DND-41 (cell line): ENCODE results near the gene CFAP90.

ENCODE experiments used
- ATAC-seq: fragments of 200-7000 bp; cut with Tn5 transposase; 3 replicates; pipeline ENCODE4 v1.9.1; 2021; ENCODE audit warnings: low read depth; ENCODE audit not compliant: insufficient read depth
- DNase-seq: peaks from one replicate; pipeline ENCODE4 v3.0.0-alpha.2; 2020
- H2AFZ ChIP-seq: 2 replicates; pipeline ENCODE4 v1.6.0; 2012; ENCODE audit warnings: low read depth, low read length
- H3K27ac ChIP-seq: 2 replicates; pipeline ENCODE4 v1.5.1; 2012; ENCODE audit warnings: low read length, inconsistent platforms
- H3K27me3 ChIP-seq: fragments of 200-600 bp; sonication (generic); 2 replicates; pipeline ENCODE4 v1.6.0; 2012; ENCODE audit warnings: low read length, mild to moderate bottlenecking, inconsistent platforms; ENCODE audit not compliant: insufficient read depth, poor library complexity
- H3K36me3 ChIP-seq: 2 replicates; pipeline ENCODE4 v1.5.1; 2012; ENCODE audit warnings: low read length, inconsistent platforms; ENCODE audit not compliant: insufficient read depth
- H3K4me1 ChIP-seq: 2 replicates; pipeline ENCODE4 v1.5.1; 2012; ENCODE audit warnings: mild to moderate bottlenecking, low read length; ENCODE audit not compliant: insufficient read depth
- H3K4me2 ChIP-seq: 2 replicates; pipeline ENCODE4 v1.6.0; 2012; ENCODE audit warnings: mild to moderate bottlenecking, moderate library complexity, low read length, inconsistent platforms; ENCODE audit not compliant: insufficient read depth
- H3K4me3 ChIP-seq, 2 experiments: fragments of 200-600 bp in 1 of 2; shearing (Covaris generic) in 1 of 2; 2 replicates each; pipeline ENCODE4 v1.5.1; 2012 to 2016; ENCODE audit warnings: inconsistent platforms in 2 of 2, low read length in 2 of 2, mild to moderate bottlenecking in 2 of 2, low read depth in 1 of 2, moderate library complexity in 1 of 2
- H3K79me2 ChIP-seq: 2 replicates; pipeline ENCODE4 v1.6.0; 2012; ENCODE audit warnings: low read length, inconsistent platforms; ENCODE audit not compliant: insufficient read depth
- H3K9ac ChIP-seq: 2 replicates; pipeline ENCODE4 v1.6.0; 2012; ENCODE audit warnings: low read depth, mild to moderate bottlenecking, inconsistent platforms, low read length, moderate library complexity
- H3K9me3 ChIP-seq: 2 replicates; pipeline ENCODE4 v1.5.1; 2012; ENCODE audit warnings: low read length, moderate library complexity, mild to moderate bottlenecking, inconsistent platforms; ENCODE audit not compliant: insufficient read depth, severe bottlenecking
- H4K20me1 ChIP-seq: 2 replicates; pipeline ENCODE4 v1.6.0; 2012; ENCODE audit warnings: low read length; ENCODE audit not compliant: insufficient read depth
- EZH2 ChIP-seq: IDR thresholded peaks from 3 replicates; pipeline ENCODE4 v1.6.1; 2012; ENCODE audit warnings: borderline replicate concordance, low read depth, mild to moderate bottlenecking, moderate library complexity, low read length, inconsistent platforms; ENCODE audit not compliant: severe bottlenecking
- TF ChIP-seq, protein P1 (sequence below): IDR thresholded peaks from 2 replicates; pipeline ENCODE4 v1.5.1; 2012; ENCODE audit warnings: borderline replicate concordance, low read length, moderate library complexity, mild to moderate bottlenecking; ENCODE audit not compliant: poor library complexity, severe bottlenecking; ENCODE audit errors: extremely low read depth

The CFAP90 gene

DNA sequence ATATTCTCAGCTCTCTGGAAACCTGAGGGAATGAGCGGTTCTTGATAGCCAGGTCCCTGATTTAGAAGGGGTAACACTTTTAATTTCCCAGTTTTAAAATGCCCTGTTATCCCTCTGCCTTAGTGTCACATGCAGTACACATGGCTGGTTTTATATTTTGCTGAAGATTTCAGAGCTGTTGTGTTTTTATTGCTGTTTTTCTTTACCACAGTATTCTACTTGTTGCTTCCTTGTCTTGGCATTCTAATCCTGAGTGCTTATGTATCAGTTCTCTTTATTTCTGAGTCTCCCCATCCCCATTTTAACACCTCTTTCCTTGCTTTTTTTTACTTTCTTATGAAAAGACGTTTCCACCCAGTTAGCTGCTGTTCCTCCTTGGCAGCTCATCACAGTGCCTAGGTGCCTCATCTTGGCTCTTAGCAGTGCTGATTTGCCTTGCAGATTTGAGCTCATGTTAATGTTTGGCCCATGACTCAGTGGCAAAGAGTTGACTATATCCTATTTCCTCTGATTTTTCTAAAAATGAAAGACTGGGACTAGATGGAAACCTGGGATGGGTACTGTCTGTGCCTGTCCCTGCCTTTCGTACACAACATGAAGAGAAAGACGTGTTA is 21.7 kb upstream of the CFAP90 start:
- Histone ChIP-seq H4K20me1 (peaks cover 50% of the 10 kb centered on the region), H2AFZ (no peak overlapping the region), H3K27me3 (no peaks in the 10 kb centered on the region), H3K4me2 (peak overlapping the region; percentile 23; the same call in 1 of the 2 replicates), H3K79me2 (peaks cover 90% of the 10 kb centered on the region), H3K27ac (no peak overlapping the region), H3K9ac (no peak overlapping the region), H3K36me3 (peaks cover 57% of the 10 kb centered on the region), H3K9me3 (no peaks in the 10 kb centered on the region), H3K4me3 (no peak overlapping the region), H3K4me1 (peaks cover 28% of the 10 kb centered on the region)
- ATAC-seq (no peak), DNase-seq (no peak)
- TF ChIP-seq, protein P1, sequence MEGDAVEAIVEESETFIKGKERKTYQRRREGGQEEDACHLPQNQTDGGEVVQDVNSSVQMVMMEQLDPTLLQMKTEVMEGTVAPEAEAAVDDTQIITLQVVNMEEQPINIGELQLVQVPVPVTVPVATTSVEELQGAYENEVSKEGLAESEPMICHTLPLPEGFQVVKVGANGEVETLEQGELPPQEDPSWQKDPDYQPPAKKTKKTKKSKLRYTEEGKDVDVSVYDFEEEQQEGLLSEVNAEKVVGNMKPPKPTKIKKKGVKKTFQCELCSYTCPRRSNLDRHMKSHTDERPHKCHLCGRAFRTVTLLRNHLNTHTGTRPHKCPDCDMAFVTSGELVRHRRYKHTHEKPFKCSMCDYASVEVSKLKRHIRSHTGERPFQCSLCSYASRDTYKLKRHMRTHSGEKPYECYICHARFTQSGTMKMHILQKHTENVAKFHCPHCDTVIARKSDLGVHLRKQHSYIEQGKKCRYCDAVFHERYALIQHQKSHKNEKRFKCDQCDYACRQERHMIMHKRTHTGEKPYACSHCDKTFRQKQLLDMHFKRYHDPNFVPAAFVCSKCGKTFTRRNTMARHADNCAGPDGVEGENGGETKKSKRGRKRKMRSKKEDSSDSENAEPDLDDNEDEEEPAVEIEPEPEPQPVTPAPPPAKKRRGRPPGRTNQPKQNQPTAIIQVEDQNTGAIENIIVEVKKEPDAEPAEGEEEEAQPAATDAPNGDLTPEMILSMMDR, result no peak
- no peak for TF ChIP-seq EZH2

DNA sequence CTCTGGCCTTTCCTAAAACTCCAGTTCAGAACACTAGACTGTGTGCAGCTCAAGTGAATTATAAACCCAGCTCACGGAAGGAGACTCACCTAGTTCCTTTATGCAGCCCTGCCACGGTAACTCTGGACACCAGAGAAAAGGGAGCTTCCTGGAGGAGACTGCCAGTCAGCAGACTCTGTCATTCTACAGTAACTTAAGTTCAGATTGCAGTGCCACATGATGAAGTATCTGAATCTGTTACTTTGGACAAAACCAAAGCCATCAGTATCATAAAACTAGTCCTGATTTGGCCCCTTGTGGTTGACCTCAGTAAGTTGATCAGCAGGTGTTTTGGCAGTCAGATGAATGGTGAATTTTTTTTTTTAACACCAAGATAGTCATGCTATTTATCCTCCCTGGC is 20.7 kb upstream of the CFAP90 start:
- Histone ChIP-seq H3K4me3 (no peak overlapping the region), H4K20me1 (peaks cover 51% of the 10 kb centered on the region), H3K4me1 (peaks cover 38% of the 10 kb centered on the region), H3K79me2 (peaks cover 97% of the 10 kb centered on the region), H3K4me2 (peak overlapping the region; percentile 82; the same call in 1 of the 2 replicates), H2AFZ (no peak overlapping the region), H3K9ac (no peak overlapping the region), H3K27me3 (no peaks in the 10 kb centered on the region), H3K27ac (no peak overlapping the region), H3K36me3 (peaks cover 59% of the 10 kb centered on the region), H3K9me3 (no peaks in the 10 kb centered on the region)
- DNase-seq (no peak), ATAC-seq (no peak)
- no peak for TF ChIP-seq EZH2
- TF ChIP-seq, protein P1, result no peak

DNA sequence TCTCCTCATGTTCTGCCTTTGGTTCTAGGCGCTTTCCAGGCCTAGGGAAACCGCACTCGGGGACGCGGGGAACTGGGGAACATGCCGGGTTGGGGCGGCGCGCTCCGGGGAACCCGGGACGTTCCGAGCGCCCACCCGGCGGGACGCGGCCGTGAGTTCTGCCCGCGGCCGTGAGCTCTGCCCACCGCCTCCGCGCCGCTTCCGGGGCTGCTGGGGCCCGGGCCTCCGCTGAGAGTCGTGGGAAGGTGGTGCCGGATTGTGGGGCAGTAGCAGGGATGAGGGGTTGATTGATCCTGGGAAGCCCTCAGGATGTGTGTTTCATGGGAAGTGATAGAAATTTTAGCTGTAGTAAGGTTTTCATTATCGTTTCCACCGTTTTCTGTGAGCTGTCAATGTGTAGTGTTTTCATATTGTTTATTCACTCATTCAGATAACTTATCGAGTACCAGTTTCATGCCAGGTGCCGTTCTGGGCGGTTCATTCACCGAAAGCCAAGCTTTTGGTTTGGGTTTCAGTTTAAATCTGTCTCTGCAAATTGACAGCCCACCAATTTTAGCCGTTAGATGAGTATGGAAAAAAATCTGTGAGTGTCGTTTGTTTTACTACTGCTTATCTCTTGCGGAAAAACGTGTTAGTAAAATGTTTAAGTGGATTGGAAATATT is 18.7 kb upstream of the CFAP90 start:
- H3K4me3 ChIP-seq, result peak overlapping the region; percentile 86 to 92
- DNase-seq (peak; percentile 32), ATAC-seq (peak; percentile 44)
- H4K20me1 ChIP-seq, result peaks cover 40% of the 10 kb centered on the region
- no peaks in the 10 kb centered on the region for H3K9me3 ChIP-seq
- peaks cover 49% of the 10 kb centered on the region for H3K36me3 ChIP-seq
- no peaks in the 10 kb centered on the region for H3K27me3 ChIP-seq
- peak overlapping the region; percentile 86 for H3K9ac ChIP-seq
- peak overlapping the region; percentile 82 for H3K4me2 ChIP-seq
- TF ChIP-seq, protein P1, result no peak
- no peak for TF ChIP-seq EZH2
- H2AFZ ChIP-seq, result peak overlapping the region; percentile 92
- peaks cover 49% of the 10 kb centered on the region for H3K4me1 ChIP-seq
- H3K79me2 ChIP-seq, result peaks cover 84% of the 10 kb centered on the region
- peak overlapping the region; percentile 55 for H3K27ac ChIP-seq
